Mammary epithelial cell (primary cell): Measurements from ENCODE around the gene STK32A.

Experiments used
- EZH2 ChIP-seq: IDR thresholded peaks from 2 replicates; pipeline ENCODE4 v1.6.1; 2012; ENCODE audit warnings: low read length, inconsistent platforms, borderline replicate concordance
- TF ChIP-seq, protein P1 (sequence below), 2 donors: IDR thresholded peaks in 1 of 2; conservative IDR thresholded peaks in 1 of 2; 2 replicates each; pipeline ENCODE4 v1.5.1; 2011 to 2012; ENCODE audit warnings: inconsistent platforms in 2 of 2, low read length in 2 of 2, mild to moderate bottlenecking in 2 of 2, control low read depth in 1 of 2, low read depth in 1 of 2; ENCODE audit not compliant: insufficient read depth in 1 of 2; ENCODE audit errors: extremely low read depth in 1 of 2

DNA sequence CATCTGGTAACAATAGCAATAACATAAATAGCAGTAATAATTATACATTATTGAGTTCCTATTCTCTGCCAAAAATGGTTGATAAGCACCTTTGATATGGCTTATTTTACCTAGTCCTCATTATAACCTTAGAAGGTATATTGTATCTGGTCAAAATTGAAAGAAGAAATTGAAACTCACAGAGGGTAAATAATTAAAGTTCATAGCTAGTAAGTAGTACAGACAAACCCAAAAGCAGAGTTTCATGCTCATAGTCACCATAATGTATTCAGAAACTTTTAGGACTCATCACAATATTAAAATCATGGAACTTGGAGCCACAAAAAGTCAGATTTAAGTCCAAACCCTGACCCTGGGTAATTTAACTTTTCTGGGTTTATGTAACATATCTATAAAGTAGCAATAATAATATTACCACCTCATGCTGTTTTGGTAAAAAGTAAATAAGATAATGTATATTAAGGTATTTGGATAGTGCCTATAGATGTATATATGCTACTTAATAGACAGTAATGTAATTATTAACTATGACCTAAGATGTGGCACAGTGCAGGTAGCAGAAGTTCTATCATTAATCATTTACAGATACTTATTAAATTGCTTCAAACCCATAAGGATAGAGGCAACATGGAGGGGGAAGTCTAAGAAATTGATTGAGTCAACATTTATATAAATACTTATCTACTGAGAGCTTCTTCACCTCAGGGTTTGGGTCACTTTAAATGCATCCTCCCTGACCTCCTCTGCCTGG is 32.4 kb downstream of the STK32A start:
- TF ChIP-seq, protein P1, sequence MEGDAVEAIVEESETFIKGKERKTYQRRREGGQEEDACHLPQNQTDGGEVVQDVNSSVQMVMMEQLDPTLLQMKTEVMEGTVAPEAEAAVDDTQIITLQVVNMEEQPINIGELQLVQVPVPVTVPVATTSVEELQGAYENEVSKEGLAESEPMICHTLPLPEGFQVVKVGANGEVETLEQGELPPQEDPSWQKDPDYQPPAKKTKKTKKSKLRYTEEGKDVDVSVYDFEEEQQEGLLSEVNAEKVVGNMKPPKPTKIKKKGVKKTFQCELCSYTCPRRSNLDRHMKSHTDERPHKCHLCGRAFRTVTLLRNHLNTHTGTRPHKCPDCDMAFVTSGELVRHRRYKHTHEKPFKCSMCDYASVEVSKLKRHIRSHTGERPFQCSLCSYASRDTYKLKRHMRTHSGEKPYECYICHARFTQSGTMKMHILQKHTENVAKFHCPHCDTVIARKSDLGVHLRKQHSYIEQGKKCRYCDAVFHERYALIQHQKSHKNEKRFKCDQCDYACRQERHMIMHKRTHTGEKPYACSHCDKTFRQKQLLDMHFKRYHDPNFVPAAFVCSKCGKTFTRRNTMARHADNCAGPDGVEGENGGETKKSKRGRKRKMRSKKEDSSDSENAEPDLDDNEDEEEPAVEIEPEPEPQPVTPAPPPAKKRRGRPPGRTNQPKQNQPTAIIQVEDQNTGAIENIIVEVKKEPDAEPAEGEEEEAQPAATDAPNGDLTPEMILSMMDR (conservative IDR thresholded peaks at IDR 0.05 in 1 of 2, IDR thresholded peaks at IDR 0.05 in 1 of 2; ENCODE audit: extremely low read depth in 1 of 2, insufficient read depth in 1 of 2, low read depth in 1 of 2, low read length in 2 of 2): no peak
- TF ChIP-seq EZH2: no peak
